Right lobe of liver (tissue), 6 donors: Measurements from ENCODE around the gene SOX30. TPM values are rescaled to one million over a fixed set of nuclear protein-coding genes. Genes with fewer than 3 reads are reported as not detected.
"Not testable (repeated sequence)": the region's sequence is repeated elsewhere in the genome, so short reads cannot be mapped to it uniquely, and the experiment has no call there.

ENCODE experiments used
- ATAC-seq, 4 donors: fragments of 200-7000 bp; cut with Tn5 transposase; one replicate each; pipeline ENCODE4 v1.9.1; 2020; ENCODE audit warnings: mild to moderate bottlenecking in 4 of 4, moderate library complexity in 4 of 4
- DNase-seq, 3 donors: peaks; one replicate each; pipeline ENCODE4 v3.0.0-alpha.2; 2020
- H3K27ac ChIP-seq, 3 donors: fragments of 200-600 bp; one replicate each; pipeline ENCODE4 v1.8.0; 2022
- H3K27me3 ChIP-seq, 2 donors: fragments of 200-600 bp; one replicate each; pipeline ENCODE4 v1.8.0; 2022
- H3K36me3 ChIP-seq, 4 donors: fragments of 200-600 bp; sonication (generic) in 1 of 4; one replicate each; pipeline versions ENCODE4 v1.5.1 to v1.8.0; 2017 to 2022; ENCODE audit warnings: control low read depth in 1 of 4
- H3K4me1 ChIP-seq, 4 donors: fragments of 200-600 bp; sonication (generic) in 1 of 4; one replicate each; pipeline versions ENCODE4 v1.5.1 to v1.8.0; 2017 to 2022; ENCODE audit warnings: control low read depth in 1 of 4
- H3K4me3 ChIP-seq, 3 donors: fragments of 200-600 bp; one replicate each; pipeline ENCODE4 v1.8.0; 2022
- H3K9me3 ChIP-seq, 4 donors: fragments of 200-600 bp; sonication (generic) in 1 of 4; one replicate each; pipeline versions ENCODE4 v1.5.1 to v1.8.0; 2017 to 2022; ENCODE audit warnings: control low read depth in 1 of 4
- POLR2A ChIP-seq: fragments of 450-650 bp; IDR thresholded peaks from one replicate; pipeline ENCODE4 v1.6.1; 2017; ENCODE audit warnings: antibody characterized with exemption, mild to moderate bottlenecking
- WGBS: methylation state at CpG from one replicate; pipeline ENCODE4 v1.1.6; 2018; ENCODE audit warnings: low coverage, low lambda C conversion rate; ENCODE audit not compliant: insufficient coverage; ENCODE audit errors: missing lambda C conversion rate; 5-methylcytosine and 5-hydroxymethylcytosine counted together
- intact Hi-C, 2 donors: fragments of 100-400 bp; cut with DNase I; formaldehyde crosslinking; loops; one replicate each; pipeline versions ENCODE4 v1.11.2 to v1.14.1; 2022
- total RNA-seq, 6 experiments: library from RNA; depleted of rRNA in 2 of 6; stranded (reverse); fragments of >200 nt in 2 of 6; fragmentation: NEBNext Ultra II Directional in 3 of 6; extraction: Animal tissue kit (Norgen Biotek cat#: 25700) in 3 of 6; gene quantifications; one replicate each; pipeline versions ENCODE4 v1.1.0 to v1.2.4, GENCODE V29; 2016 to 2023
- TF ChIP-seq, protein P1 (sequence below), 4 donors: fragments of 200-600 bp in 3 of 4; fragments of 450-650 bp in 1 of 4; IDR thresholded peaks; one replicate each; pipeline versions ENCODE4 v1.5.1 to v1.8.0; 2016 to 2022; ENCODE audit warnings: antibody characterized with exemption in 4 of 4, mild to moderate bottlenecking in 2 of 4
- donor health status: DM: no; HTN: yes; CAD: no.
- donor health status: DM: no; HTN: no; CAD: no.
- donor health status: DM: no; HTN: no; CAD: no.
- donor health status: DM: no; HTN: yes; CAD: no.
- donor health status: DM: no; HTN: yes; CAD: no.

The SOX30 gene
- total RNA-seq, 6 experiments from 2014 or later: 0.07 to 0.12 TPM; not detected in 4

GRCh38 chr5:157679801-157680200, 27.6 kb upstream of the SOX30 start:
- Histone ChIP-seq H3K9me3 (no peaks in the 10 kb centered on the region), H3K4me3 (no peak overlapping the region), H3K36me3 (no peaks in the 10 kb centered on the region), H3K4me1 (no peaks in the 10 kb centered on the region), H3K27ac (no peak overlapping the region), H3K27me3 (no peaks in the 10 kb centered on the region)
- no peak for TF ChIP-seq POLR2A
- TF ChIP-seq, protein P1, sequence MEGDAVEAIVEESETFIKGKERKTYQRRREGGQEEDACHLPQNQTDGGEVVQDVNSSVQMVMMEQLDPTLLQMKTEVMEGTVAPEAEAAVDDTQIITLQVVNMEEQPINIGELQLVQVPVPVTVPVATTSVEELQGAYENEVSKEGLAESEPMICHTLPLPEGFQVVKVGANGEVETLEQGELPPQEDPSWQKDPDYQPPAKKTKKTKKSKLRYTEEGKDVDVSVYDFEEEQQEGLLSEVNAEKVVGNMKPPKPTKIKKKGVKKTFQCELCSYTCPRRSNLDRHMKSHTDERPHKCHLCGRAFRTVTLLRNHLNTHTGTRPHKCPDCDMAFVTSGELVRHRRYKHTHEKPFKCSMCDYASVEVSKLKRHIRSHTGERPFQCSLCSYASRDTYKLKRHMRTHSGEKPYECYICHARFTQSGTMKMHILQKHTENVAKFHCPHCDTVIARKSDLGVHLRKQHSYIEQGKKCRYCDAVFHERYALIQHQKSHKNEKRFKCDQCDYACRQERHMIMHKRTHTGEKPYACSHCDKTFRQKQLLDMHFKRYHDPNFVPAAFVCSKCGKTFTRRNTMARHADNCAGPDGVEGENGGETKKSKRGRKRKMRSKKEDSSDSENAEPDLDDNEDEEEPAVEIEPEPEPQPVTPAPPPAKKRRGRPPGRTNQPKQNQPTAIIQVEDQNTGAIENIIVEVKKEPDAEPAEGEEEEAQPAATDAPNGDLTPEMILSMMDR (IDR thresholded peaks at IDR 0.05): no peak
- 86% methylated on average over 8 of the region's 9 CpGs for WGBS
- peak in 1 of 3 donors; percentile 20 for DNase-seq
- intact Hi-C loops: no loop called here
- ATAC-seq: no peak

GRCh38 chr5:157677931-157678330, 25.7 kb upstream of the SOX30 start:
- DNase-seq: peak in 1 of 3 donors; percentile 3
- no peak overlapping the region for H3K4me3 ChIP-seq
- no peak overlapping the region for H3K27ac ChIP-seq
- no peaks in the 10 kb centered on the region for H3K9me3 ChIP-seq
- no peak for ATAC-seq
- no peaks in the 10 kb centered on the region for H3K36me3 ChIP-seq
- H3K4me1 ChIP-seq: no peaks in the 10 kb centered on the region
- no peak for TF ChIP-seq POLR2A
- TF ChIP-seq, protein P1 (IDR thresholded peaks at IDR 0.05): no peak
- WGBS: 50% methylated on average over 3 of the region's 3 CpGs
- H3K27me3 ChIP-seq: no peaks in the 10 kb centered on the region
- intact Hi-C loops: no loop called here

DNA sequence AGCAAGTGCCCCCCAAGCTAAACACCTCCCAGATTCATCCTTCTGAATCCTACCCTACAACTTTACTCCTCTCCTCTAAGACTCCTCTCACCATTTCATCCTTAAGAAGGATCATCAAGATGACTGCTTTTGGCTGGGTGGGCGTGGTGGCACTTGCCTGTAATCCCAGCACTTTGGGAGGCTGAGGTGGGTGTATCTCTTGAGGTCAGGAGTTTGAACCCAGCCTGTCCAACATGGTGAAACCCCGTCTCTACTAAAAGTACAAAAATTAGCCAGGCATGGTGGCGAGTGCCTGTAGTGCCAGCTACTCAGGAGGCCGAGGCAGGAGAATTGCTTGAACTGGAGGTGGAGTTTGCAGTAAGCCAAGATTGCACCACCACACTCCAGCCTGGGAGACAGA, 22.1 kb upstream of the SOX30 start:
- ATAC-seq, H3K27ac ChIP-seq: not testable (repeated sequence)

DNA sequence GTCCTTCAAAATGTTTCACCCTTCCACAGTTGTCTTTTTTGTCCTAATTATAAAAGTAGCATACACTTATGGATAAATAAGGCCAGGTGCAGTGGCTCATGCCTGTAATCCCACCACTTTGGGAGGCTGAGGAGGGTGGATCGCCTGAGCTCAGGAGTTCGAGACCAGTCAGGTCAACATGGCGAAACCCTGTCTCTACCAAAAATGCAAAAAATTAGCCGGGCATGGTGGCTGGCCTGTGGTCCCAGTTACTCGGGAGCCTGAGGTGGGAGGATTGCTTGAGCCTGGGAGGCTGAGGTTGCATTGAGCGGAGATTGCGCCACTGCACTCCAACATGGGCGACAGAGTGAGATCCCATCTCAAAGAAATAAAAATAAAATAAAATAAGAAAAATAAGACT, 20.7 kb upstream of the SOX30 start:
- Histone ChIP-seq H3K27ac (no peak overlapping the region), H3K36me3 (no peaks in the 10 kb centered on the region), H3K9me3 (no peaks in the 10 kb centered on the region), H3K4me3 (no peak overlapping the region), H3K4me1 (peaks cover 0 to 16% (median 3%) of the 10 kb centered on the region in 4 donors), H3K27me3 (no peaks in the 10 kb centered on the region)
- WGBS: 94% methylated on average over 7 of the region's 8 CpGs
- TF ChIP-seq POLR2A: no peak
- TF ChIP-seq, protein P1 (IDR thresholded peaks at IDR 0.05): no peak
- intact Hi-C loops: no loop called here
- ATAC-seq: no peak
- DNase-seq: peak in 1 of 3 donors; percentile 19

More for the DNA sequence above, 22.1 kb upstream of the SOX30 start:
- H3K27me3 ChIP-seq, H3K36me3 ChIP-seq, intact Hi-C loops, H3K4me3 ChIP-seq, H3K9me3 ChIP-seq: not testable (repeated sequence)
- DNase-seq: peak in 1 of 3 donors; percentile 10
- peaks cover 0 to 16% (median 3%) of the 10 kb centered on the region in 4 donors for H3K4me1 ChIP-seq
- WGBS: 86% methylated on average over 4 of the region's 4 CpGs

DNA sequence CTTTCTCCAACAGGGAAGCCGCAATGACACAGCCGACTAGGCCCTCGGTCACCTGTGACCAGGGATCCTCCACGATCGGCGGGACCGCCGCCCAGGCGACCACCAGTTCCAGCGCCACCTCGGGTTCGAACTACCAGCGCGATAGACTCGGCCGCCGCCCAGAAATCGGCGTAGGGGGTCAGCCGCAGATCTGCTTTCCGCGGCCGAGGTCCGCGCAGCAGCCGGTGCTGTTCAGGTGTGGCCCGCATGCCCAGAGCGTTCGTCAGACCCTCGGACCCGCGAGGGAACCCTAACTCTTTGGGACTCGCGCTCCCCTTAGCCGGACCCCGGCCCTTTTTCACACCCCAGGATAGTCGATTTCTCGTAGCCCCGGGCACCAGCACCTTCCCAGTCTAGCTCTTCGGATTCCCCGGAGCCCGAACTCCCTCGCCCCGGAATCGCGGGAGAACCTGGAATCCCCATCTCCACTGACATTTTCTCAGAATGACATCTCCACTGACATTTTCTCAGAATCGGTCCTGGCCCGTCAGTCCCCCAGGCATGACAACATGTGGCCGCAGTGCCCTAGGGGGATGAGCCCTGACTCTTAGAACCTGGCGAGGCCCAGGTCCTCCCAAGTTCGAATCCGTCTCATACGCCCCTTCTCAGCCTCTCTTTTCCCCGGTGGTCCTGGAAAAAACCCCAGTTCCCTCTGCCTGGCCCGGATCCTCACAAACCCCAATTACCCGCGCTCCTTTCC, 19.5 kb upstream of the SOX30 start:
- H3K4me1 ChIP-seq: peaks cover 0 to 16% (median 3%) of the 10 kb centered on the region in 4 donors
- H3K4me3 ChIP-seq: peak overlapping the region; percentile 45 to 54 (median 45)
- peak in 1 of 3 donors; percentile 17 for DNase-seq
- H3K36me3 ChIP-seq: no peaks in the 10 kb centered on the region
- no peaks in the 10 kb centered on the region for H3K9me3 ChIP-seq
- H3K27ac ChIP-seq: no peak overlapping the region
- no peak for ATAC-seq
- intact Hi-C loops: no loop called here
- no peaks in the 10 kb centered on the region for H3K27me3 ChIP-seq
- 48% methylated on average over 31 of the region's 57 CpGs for WGBS
- TF ChIP-seq POLR2A: no peak
- TF ChIP-seq, protein P1 (IDR thresholded peaks at IDR 0.05): no peak
